ENCODE data around the gene CORIN. TPM values are rescaled to one million over a fixed set of nuclear protein-coding genes. Genes with fewer than 3 reads are reported as not detected.

The CORIN gene
- total RNA-seq, 1 experiment from 2014 or later, result 0.07 TPM

DNA sequence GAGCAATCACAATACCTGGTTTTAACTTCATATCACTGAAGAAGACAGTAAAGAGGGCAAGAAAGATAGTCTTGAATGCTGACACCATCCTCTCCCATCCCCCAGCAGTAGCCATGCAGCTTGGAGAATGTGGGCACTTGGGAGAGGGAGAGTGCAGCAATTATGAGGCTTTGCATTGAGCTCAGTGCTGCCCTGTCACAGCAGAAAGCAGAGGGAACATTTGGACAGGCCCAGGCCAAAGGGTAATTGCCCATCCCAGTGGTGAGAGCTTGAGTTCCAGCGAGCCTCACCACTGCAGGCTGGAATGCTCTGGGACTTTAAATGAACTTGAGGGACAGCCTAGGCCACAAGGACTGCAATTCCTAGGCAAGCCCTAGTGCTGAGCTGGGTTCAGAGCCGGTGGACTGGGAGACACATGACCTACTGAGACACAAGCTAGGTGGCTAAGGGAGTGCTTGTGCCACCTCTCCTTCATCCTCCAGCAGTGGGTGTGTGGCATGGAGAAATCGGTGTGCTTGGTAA, 36.3 kb downstream of the CORIN start:
- Mint-ChIP-seq H3K9me3 (ENCODE audit: low read depth, unreplicated experiment) (no peaks in the 10 kb centered on the region), H3K4me3 (ENCODE audit: low read depth, unreplicated experiment) (no peak overlapping the region), H3K27me3 (ENCODE audit: unreplicated experiment) (no peaks in the 10 kb centered on the region), H3K27ac (ENCODE audit: unreplicated experiment) (no peak overlapping the region), H3K4me1 (ENCODE audit: low read depth, unreplicated experiment) (no peaks in the 10 kb centered on the region), H3K36me3 (ENCODE audit: insufficient read depth, unreplicated experiment) (no peaks in the 10 kb centered on the region)
- intact Hi-C loops (cut with micrococcal nuclease; ENCODE audit: unreplicated experiment), result no loop called here
- DNase-seq, result no peak
- TF ChIP-seq, protein P1, sequence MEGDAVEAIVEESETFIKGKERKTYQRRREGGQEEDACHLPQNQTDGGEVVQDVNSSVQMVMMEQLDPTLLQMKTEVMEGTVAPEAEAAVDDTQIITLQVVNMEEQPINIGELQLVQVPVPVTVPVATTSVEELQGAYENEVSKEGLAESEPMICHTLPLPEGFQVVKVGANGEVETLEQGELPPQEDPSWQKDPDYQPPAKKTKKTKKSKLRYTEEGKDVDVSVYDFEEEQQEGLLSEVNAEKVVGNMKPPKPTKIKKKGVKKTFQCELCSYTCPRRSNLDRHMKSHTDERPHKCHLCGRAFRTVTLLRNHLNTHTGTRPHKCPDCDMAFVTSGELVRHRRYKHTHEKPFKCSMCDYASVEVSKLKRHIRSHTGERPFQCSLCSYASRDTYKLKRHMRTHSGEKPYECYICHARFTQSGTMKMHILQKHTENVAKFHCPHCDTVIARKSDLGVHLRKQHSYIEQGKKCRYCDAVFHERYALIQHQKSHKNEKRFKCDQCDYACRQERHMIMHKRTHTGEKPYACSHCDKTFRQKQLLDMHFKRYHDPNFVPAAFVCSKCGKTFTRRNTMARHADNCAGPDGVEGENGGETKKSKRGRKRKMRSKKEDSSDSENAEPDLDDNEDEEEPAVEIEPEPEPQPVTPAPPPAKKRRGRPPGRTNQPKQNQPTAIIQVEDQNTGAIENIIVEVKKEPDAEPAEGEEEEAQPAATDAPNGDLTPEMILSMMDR (IDR thresholded peaks at IDR 0.05; ENCODE audit: unreplicated experiment), result no peak
- CTCF ChIA-PET, result no interaction called here
- no TSS peak for BruUV-seq (replicated peaks)

DNA sequence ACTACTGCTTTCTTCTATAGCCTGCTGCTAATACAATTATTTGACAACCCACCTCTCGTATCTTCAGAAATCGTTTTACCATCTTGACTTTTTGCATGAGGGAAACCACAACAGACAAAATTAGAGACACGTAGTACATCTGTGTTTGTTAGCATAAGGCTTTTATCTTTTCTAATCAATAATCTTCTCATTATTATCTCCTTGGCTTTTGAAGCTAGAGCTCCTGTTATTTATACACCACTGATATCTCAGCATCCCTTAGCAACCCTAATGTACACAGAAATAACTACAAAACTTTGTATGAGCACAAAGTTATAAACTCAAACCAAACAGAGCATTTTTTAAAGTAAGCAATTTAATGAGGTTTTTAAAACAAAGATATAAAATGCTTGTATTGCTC, 39.7 kb downstream of the CORIN start:
- Mint-ChIP-seq H3K9me3 (ENCODE audit: low read depth, unreplicated experiment) (no peaks in the 10 kb centered on the region), H3K4me1 (ENCODE audit: low read depth, unreplicated experiment) (no peaks in the 10 kb centered on the region), H3K36me3 (ENCODE audit: insufficient read depth, unreplicated experiment) (no peaks in the 10 kb centered on the region), H3K27me3 (ENCODE audit: unreplicated experiment) (no peaks in the 10 kb centered on the region), H3K27ac (ENCODE audit: unreplicated experiment) (no peak overlapping the region), H3K4me3 (ENCODE audit: low read depth, unreplicated experiment) (no peak overlapping the region)
- DNase-seq, result no peak
- TF ChIP-seq, protein P1 (IDR thresholded peaks at IDR 0.05; ENCODE audit: unreplicated experiment), result no peak
- intact Hi-C loops (cut with micrococcal nuclease; ENCODE audit: unreplicated experiment), result no loop called here
- CTCF ChIA-PET, result no interaction called here
- no TSS peak for BruUV-seq (replicated peaks)

DNA sequence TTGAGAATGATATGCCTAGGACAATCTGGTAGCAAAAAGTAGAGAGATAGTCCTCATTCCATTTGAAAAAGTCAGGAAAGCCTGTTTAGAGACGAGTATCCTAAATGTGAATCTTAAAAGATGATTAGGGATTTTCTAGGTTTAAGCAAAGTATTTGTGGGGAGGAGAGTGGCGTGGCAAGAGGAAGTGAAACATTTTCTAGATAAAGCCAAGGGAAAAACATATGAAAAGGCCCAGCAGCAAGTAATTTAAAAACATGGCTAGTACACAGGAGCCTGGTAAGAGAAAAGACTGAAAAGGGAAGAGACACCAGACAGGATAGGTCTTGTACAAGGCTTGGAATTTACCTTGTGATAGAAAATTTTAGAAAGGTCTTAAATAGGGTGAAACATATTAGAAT, 45.9 kb downstream of the CORIN start:
- Mint-ChIP-seq H3K4me1 (ENCODE audit: low read depth, unreplicated experiment) (no peaks in the 10 kb centered on the region), H3K4me3 (ENCODE audit: low read depth, unreplicated experiment) (no peak overlapping the region), H3K27me3 (ENCODE audit: unreplicated experiment) (no peaks in the 10 kb centered on the region), H3K27ac (ENCODE audit: unreplicated experiment) (no peak overlapping the region), H3K36me3 (ENCODE audit: insufficient read depth, unreplicated experiment) (no peaks in the 10 kb centered on the region), H3K9me3 (ENCODE audit: low read depth, unreplicated experiment) (no peaks in the 10 kb centered on the region)
- intact Hi-C loops (cut with micrococcal nuclease; ENCODE audit: unreplicated experiment), result no loop called here
- TF ChIP-seq, protein P1 (IDR thresholded peaks at IDR 0.05; ENCODE audit: unreplicated experiment), result no peak
- no TSS peak for BruUV-seq (replicated peaks)
- DNase-seq, result no peak
- CTCF ChIA-PET, result no interaction called here

DNA sequence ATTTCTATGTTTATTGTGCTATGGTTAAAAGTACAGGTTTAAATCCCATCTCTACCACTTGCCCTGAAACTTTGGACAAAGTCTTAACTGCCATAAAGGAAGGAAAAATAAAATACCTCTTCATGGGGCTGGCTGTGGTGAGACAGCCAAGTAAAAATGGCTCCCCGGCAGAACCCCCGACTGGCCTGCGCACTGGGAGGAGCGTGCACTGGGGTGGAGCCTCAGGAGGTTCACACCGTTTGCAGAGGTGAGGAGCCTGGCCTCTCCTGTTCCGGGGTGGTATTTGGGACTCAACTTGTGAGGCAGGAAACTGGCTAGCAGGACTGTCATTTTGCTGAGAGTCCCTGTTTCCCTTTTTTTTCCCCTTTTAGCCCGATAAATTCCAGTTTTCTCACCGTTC, 47.8 kb downstream of the CORIN start:
- H3K27me3 Mint-ChIP-seq (ENCODE audit: unreplicated experiment), result no peaks in the 10 kb centered on the region
- no TSS peak for BruUV-seq (replicated peaks)
- no peaks in the 10 kb centered on the region for H3K9me3 Mint-ChIP-seq (ENCODE audit: low read depth, unreplicated experiment)
- no peak for DNase-seq
- no peak overlapping the region for H3K27ac Mint-ChIP-seq (ENCODE audit: unreplicated experiment)
- TF ChIP-seq, protein P1 (IDR thresholded peaks at IDR 0.05; ENCODE audit: unreplicated experiment), result no peak
- intact Hi-C loops (cut with micrococcal nuclease; ENCODE audit: unreplicated experiment), result no loop called here
- no peaks in the 10 kb centered on the region for H3K4me1 Mint-ChIP-seq (ENCODE audit: low read depth, unreplicated experiment)
- CTCF ChIA-PET, result no interaction called here
- no peaks in the 10 kb centered on the region for H3K36me3 Mint-ChIP-seq (ENCODE audit: insufficient read depth, unreplicated experiment)
- H3K4me3 Mint-ChIP-seq (ENCODE audit: low read depth, unreplicated experiment), result no peak overlapping the region
